Progenitor cell of endocrine pancreas (in vitro differentiated cells): Measurements from ENCODE around the gene TMEM170B. TPM values are rescaled to one million over a fixed set of nuclear protein-coding genes. Genes with fewer than 3 reads are reported as not detected.

ENCODE experiments used
- DNase-seq: peaks from one replicate; pipeline ENCODE4 v3.0.0; 2021; ENCODE audit warnings: low spot score; ENCODE audit not compliant: unreplicated experiment
- H3K27ac Mint-ChIP-seq: 2 replicates; pipeline ENCODE4 v1.8.0; 2021; ENCODE audit warnings: mild to moderate bottlenecking, moderate library complexity, mixed read lengths
- H3K27me3 Mint-ChIP-seq: 2 replicates; pipeline ENCODE4 v1.8.0; 2021; ENCODE audit warnings: mixed read lengths
- H3K36me3 Mint-ChIP-seq: 2 replicates; pipeline ENCODE4 v1.8.0; 2022; ENCODE audit warnings: mixed read lengths; ENCODE audit not compliant: insufficient read depth
- H3K4me1 Mint-ChIP-seq: 2 replicates; pipeline ENCODE4 v1.8.0; 2021; ENCODE audit warnings: low read depth, mixed read lengths
- H3K4me3 Mint-ChIP-seq: 2 replicates; pipeline ENCODE4 v1.8.0; 2021; ENCODE audit warnings: low read depth, mild to moderate bottlenecking, moderate library complexity, mixed read lengths
- H3K9me3 Mint-ChIP-seq: 2 replicates; pipeline ENCODE4 v1.8.0; 2021; ENCODE audit warnings: low read depth, mixed read lengths
- CTCF ChIP-seq: fragments of 200-600 bp; sonication (generic); IDR thresholded peaks from one replicate; pipeline ENCODE4 v1.5.0; 2021; ENCODE audit warnings: antibody characterized with exemption, mild to moderate bottlenecking; ENCODE audit not compliant: unreplicated experiment
- total RNA-seq: library from RNA; stranded (reverse); gene quantifications from 2 replicates; pipeline ENCODE4 v1.2.1, GENCODE V29; 2021

The TMEM170B gene
- total RNA-seq, 1 donor from 2014 or later = 7.6 TPM

GRCh38 chr6:11615214-11615602 is 77.7 kb downstream of the TMEM170B start:
- Mint-ChIP-seq H3K27me3 (no peaks in the 10 kb centered on the region), H3K4me3 (no peak overlapping the region), H3K4me1 (no peaks in the 10 kb centered on the region), H3K27ac (no peak overlapping the region), H3K36me3 (no peaks in the 10 kb centered on the region), H3K9me3 (no peaks in the 10 kb centered on the region)
- no peak for DNase-seq
- TF ChIP-seq CTCF = no peak

GRCh38 chr6:11616200-11616611 is 78.7 kb downstream of the TMEM170B start:
- Mint-ChIP-seq H3K27me3 (no peaks in the 10 kb centered on the region), H3K9me3 (no peaks in the 10 kb centered on the region), H3K4me3 (no peak overlapping the region), H3K36me3 (no peaks in the 10 kb centered on the region), H3K27ac (no peak overlapping the region), H3K4me1 (no peaks in the 10 kb centered on the region)
- TF ChIP-seq CTCF = no peak
- no peak for DNase-seq

GRCh38 chr6:11618533-11618932 is 81.0 kb downstream of the TMEM170B start:
- no peak overlapping the region for H3K4me3 Mint-ChIP-seq
- H3K36me3 Mint-ChIP-seq = no peaks in the 10 kb centered on the region
- no peak overlapping the region for H3K27ac Mint-ChIP-seq
- no peaks in the 10 kb centered on the region for H3K4me1 Mint-ChIP-seq
- no peaks in the 10 kb centered on the region for H3K9me3 Mint-ChIP-seq
- no peaks in the 10 kb centered on the region for H3K27me3 Mint-ChIP-seq
- TF ChIP-seq CTCF = peak; percentile 27
- no peak for DNase-seq

- TF ChIP-seq CTCF = no peak
- DNase-seq = no peak
- H3K9me3 Mint-ChIP-seq = no peaks in the 10 kb centered on the region
- no peaks in the 10 kb centered on the region for H3K4me1 Mint-ChIP-seq
- no peaks in the 10 kb centered on the region for H3K27me3 Mint-ChIP-seq
- no peak overlapping the region for H3K4me3 Mint-ChIP-seq
- H3K27ac Mint-ChIP-seq = no peak overlapping the region
- H3K36me3 Mint-ChIP-seq = no peaks in the 10 kb centered on the region
Observed at GRCh38 chr6:11621119-11621518, 83.6 kb downstream of the TMEM170B start.

- no peak overlapping the region for H3K4me3 Mint-ChIP-seq
- no peaks in the 10 kb centered on the region for H3K27me3 Mint-ChIP-seq
- no peak for DNase-seq
- TF ChIP-seq CTCF = no peak
- no peaks in the 10 kb centered on the region for H3K9me3 Mint-ChIP-seq
- no peaks in the 10 kb centered on the region for H3K4me1 Mint-ChIP-seq
- H3K27ac Mint-ChIP-seq = no peak overlapping the region
- no peaks in the 10 kb centered on the region for H3K36me3 Mint-ChIP-seq
Observed at GRCh38 chr6:11622156-11622555, 84.6 kb downstream of the TMEM170B start.
